ENCODE data around the gene SSX4. TPM values are rescaled to one million over a fixed set of nuclear protein-coding genes. Genes with fewer than 3 reads are reported as not detected.
A peak's percentile ranks its signal among the peaks of the same experiment; 100 is the strongest.
"Not testable (repeated sequence)": the region's sequence is repeated elsewhere in the genome, so short reads cannot be mapped to it uniquely, and the experiment has no call there.

The SSX4 gene, protein sequence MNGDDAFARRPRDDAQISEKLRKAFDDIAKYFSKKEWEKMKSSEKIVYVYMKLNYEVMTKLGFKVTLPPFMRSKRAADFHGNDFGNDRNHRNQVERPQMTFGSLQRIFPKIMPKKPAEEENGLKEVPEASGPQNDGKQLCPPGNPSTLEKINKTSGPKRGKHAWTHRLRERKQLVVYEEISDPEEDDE
- total RNA-seq (1 to 10 TPM; 2.7 to 3.8 TPM), polyA plus RNA-seq (ENCODE audit: insufficient read depth, low read depth, low replicate concordance) (5.3 TPM)
- long read RNA-seq, donor 1, result 0 reads
- long read RNA-seq, donor 2, result 0 reads

DNA sequence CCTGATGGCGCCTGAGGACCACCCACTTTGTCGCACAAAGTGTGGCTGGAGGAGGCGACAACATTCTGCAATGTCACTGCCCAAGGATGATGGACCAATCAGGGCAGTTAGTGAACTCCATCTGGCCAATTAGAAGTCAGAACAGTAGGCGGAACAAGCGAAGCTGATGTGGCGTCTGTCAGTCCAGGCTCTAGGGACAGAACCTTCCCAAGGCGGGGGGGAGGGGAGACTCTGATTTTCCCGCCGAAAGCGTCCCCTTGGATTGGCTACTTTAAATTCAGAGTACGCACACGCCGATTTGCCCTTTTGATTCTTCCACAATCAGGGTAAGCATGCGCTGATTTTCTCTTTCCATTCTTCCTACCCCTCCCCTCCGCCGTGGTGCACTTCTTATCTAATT is at the start of gene SSX4:
SSX4 (plus strand) TSS at position 301 of the 400 bp plus-strand sequence. CDS start 515 bp downstream, outside the sequence.
- no CpG with 5 or more reads among the region's 16 CpGs for WGBS, 2 donors
- H3K9me3 ChIP-seq; intact Hi-C loops (cut with DNase I; ENCODE audit: low total_unique reads); H3K27ac ChIP-seq; H3K4me1 ChIP-seq; H3K36me3 ChIP-seq (ENCODE audit: low read depth, missing control alignments); H3K27me3 ChIP-seq; H3K4me3 ChIP-seq; DNase-seq: not testable (repeated sequence)

DNA sequence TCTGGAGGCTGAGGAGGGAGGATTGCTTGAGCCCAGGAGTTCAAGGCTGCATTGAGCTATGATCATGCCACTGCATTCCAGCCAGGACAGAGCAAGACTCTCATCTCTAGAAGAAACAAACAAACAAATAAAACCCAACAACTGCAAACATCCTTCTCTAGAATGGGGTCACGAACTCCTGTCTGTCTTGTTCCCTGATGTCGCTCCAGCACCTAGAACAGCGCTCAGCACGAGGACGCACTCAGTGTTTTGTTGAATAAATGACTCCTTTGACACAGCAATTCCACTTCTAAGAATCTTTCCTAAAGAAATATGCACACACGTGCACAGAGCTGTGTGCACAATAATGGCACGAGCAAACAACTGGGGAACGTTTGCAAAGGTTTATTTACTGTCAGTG is 37.3 kb upstream of the SSX4 start:
- H3K4me1 ChIP-seq; H3K9me3 ChIP-seq; intact Hi-C loops (cut with DNase I; ENCODE audit: low total_unique reads); H3K4me3 ChIP-seq; DNase-seq; H3K27me3 ChIP-seq; H3K36me3 ChIP-seq (ENCODE audit: low read depth, missing control alignments); H3K27ac ChIP-seq: not testable (repeated sequence)
- WGBS, 2 donors, result 54 to 61% methylated on average over 8 of the region's 8 CpGs

DNA sequence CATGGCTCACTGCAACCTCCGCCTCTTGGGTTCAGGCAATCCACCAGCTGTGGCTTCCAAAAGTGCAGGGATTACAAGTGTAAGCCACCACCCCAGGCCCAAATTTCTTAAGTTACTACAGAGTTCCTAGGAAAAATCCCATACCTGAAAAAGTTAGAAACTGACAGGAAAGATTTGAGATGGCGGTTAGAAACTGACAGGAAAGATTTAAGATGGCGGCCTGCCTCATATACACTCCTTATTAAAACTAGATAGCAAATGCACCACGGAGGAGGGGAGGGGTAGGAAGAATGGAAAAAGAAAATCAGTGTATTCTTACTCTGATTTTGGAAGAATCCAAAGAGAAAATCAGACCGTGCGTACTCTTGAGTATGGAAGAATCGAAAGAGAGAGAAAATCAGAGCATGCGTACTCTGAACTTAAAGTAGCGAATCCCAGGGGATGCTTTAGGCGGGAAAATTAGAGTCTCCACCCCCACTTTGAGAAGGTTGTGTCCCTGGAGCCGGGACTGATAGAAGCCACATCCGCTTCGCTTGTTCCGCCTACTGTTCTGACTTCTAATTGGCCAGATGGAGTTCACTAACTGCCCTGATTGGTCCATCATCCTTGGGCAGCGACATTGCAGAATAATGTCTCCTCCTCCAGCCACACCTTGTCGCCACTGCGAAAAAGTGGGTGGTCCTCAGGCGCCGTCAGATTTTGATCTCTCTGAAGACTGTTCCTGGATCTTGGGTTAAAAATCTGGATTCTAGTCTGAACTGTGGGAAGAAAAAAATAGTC is 26.8 kb upstream of the SSX4 start, which contains the start of gene SSX3:
SSX3 (minus strand) TSS at position 389 of the 780 bp plus-strand sequence. CDS start 1,454 bp downstream, outside the sequence.
- H3K9me3 ChIP-seq; H3K27me3 ChIP-seq; H3K27ac ChIP-seq; H3K36me3 ChIP-seq (ENCODE audit: low read depth, missing control alignments); H3K4me3 ChIP-seq; H3K4me1 ChIP-seq; intact Hi-C loops (cut with DNase I; ENCODE audit: low total_unique reads): not testable (repeated sequence)
- DNase-seq, result peak; percentile 14
- 81 to 84% methylated on average over 15 to 18 of the region's 19 CpGs for WGBS, 2 donors

DNA sequence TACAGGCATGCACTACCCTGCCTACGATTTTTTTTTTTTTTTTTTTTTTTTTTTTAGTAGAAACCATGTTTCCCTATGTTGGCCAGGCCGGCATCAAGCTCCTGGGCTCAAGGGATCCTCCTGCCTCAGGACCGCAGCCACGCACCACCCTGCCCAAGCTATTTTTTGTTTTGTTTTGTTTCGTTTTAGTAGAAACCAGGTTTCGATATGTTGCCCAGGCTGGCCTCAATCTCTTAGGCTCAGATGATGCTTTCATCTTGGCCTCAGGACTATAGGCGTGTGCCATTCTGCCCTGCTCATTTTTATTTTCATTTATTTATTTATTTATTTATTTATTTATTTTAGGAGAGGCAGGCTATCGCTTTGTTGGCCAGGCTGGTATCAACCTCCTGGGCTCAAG is 25.7 kb upstream of the SSX4 start:
- H3K27ac ChIP-seq, result no peak overlapping the region

DNA sequence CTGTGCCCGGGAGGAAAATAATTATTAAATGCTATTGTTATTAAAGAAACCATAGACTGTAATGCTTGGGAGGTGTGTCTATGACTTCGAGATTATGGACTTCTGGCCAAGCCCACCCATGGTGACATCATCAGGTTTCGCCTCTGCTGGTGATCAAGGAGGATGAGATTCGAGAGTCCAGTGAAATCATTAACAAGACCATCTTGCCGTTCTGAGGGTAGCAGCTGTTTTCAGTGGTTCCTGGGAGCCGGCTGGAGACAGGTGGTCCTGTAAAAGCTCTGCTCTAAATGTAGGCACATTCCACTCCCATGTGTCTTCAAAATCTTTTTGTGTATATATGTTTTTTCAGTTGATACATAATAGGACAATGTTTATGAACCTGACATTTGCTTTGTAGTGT is 24.1 kb upstream of the SSX4 start:
- H3K4me1 ChIP-seq; H3K4me3 ChIP-seq; intact Hi-C loops (cut with DNase I; ENCODE audit: low total_unique reads); H3K27ac ChIP-seq; DNase-seq; H3K27me3 ChIP-seq; H3K36me3 ChIP-seq (ENCODE audit: low read depth, missing control alignments); H3K9me3 ChIP-seq: not testable (repeated sequence)
- 59 to 81% methylated on average over 5 of the region's 6 CpGs for WGBS, 2 donors

More for the DNA sequence above, 25.7 kb upstream of the SSX4 start:
- intact Hi-C loops (cut with DNase I; ENCODE audit: low total_unique reads), result no loop called here
- WGBS, 2 donors, result 83 to 88% methylated on average over 4 to 7 of the region's 8 CpGs
- Histone ChIP-seq H3K36me3 (ENCODE audit: low read depth, missing control alignments) (no peaks in the 10 kb centered on the region), H3K4me1 (no peaks in the 10 kb centered on the region), H3K9me3 (no peaks in the 10 kb centered on the region), H3K4me3 (no peak overlapping the region), H3K27me3 (no peaks in the 10 kb centered on the region)
- DNase-seq, result no peak
- TF ChIP-seq, protein P1, sequence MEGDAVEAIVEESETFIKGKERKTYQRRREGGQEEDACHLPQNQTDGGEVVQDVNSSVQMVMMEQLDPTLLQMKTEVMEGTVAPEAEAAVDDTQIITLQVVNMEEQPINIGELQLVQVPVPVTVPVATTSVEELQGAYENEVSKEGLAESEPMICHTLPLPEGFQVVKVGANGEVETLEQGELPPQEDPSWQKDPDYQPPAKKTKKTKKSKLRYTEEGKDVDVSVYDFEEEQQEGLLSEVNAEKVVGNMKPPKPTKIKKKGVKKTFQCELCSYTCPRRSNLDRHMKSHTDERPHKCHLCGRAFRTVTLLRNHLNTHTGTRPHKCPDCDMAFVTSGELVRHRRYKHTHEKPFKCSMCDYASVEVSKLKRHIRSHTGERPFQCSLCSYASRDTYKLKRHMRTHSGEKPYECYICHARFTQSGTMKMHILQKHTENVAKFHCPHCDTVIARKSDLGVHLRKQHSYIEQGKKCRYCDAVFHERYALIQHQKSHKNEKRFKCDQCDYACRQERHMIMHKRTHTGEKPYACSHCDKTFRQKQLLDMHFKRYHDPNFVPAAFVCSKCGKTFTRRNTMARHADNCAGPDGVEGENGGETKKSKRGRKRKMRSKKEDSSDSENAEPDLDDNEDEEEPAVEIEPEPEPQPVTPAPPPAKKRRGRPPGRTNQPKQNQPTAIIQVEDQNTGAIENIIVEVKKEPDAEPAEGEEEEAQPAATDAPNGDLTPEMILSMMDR (IDR thresholded peaks at IDR 0.05), result no peak
- no peak for TF ChIP-seq POLR2A (IDR thresholded peaks at IDR 0.05)

DNA sequence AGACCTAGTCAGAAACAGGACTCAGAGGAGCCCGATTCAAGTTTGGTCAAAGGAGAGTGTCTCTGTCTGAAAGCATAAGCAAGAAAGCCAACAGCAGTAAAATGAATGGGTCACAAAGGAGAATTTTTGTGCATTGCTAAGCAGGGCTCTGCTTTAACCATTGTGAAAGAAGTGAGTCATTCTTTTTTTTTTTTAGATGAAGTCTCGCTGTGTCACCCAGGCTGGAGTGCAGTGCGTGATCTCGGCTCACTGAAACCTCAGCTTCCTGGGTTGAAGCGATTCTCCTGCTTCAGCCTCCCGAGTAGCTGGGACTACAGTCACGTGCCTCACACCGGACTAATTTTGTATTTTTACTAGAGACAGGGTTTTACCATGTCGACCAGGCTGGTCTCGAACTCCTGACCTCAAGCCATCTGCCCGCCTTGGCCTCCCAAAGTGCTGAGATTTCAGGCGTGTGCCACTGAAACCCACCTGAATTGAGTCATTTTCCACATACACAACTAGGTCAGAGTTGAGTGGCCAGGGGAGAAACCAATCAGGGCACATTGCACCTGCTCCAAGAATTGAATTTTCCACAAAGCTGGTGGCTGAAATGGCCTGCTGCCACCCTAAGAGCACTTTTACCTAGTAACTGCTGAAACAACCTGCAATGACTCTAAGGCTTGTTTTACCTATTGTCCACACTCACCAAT is 15.5 kb upstream of the SSX4 start:
- H3K27ac ChIP-seq; H3K36me3 ChIP-seq (ENCODE audit: low read depth, missing control alignments); intact Hi-C loops (cut with DNase I; ENCODE audit: low total_unique reads); H3K4me3 ChIP-seq; H3K9me3 ChIP-seq; DNase-seq; H3K27me3 ChIP-seq; H3K4me1 ChIP-seq: not testable (repeated sequence)
- no CpG with 5 or more reads among the region's 12 CpGs for WGBS, 2 donors

DNA sequence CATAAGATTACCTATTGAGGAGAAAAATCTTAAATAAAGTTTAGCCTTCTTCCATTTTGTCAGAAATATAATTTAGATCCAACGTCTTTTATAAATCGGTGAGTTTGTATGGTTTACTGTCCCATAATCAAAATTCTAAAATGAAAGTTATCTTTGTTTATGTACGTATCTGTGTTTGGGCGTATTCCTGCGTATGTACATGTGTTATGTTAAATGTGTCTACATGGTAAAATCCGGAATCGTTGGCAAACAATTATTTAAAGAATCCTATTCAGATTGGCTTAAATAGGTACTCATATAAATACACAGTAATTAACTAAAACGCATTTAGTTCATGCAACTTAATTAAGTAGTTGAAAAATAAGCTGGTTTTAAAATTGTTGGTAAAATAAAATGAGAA is 12.9 kb upstream of the SSX4 start:
- intact Hi-C loops (cut with DNase I; ENCODE audit: low total_unique reads); H3K4me1 ChIP-seq; H3K27ac ChIP-seq; H3K9me3 ChIP-seq; H3K36me3 ChIP-seq (ENCODE audit: low read depth, missing control alignments); H3K4me3 ChIP-seq; H3K27me3 ChIP-seq; DNase-seq: not testable (repeated sequence)
- no CpG with 5 or more reads among the region's 8 CpGs for WGBS, 2 donors

DNA sequence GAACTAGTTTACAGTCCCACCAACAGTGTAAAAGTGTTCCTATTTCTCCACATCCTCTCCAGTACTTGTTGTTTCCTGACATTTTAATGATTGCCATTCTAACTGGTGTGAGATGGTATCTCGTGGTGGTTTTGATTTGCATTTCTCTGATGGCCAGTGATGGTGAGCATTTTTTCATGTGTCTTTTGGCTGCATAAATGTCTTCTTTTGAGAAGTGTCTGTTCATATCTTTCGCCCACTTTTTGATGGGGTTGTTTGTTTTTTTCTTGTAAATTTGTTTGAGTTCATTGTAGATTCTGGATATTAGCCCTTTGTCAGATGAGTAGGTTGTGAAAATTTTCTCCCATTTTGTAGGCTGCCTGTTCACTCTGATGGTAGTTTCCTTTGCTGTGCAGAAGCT is 13.6 kb downstream of the SSX4 start:
- intact Hi-C loops (cut with DNase I; ENCODE audit: low total_unique reads); H3K9me3 ChIP-seq: not testable (repeated sequence)
- 83 to 88% methylated on average over 2 of the region's 2 CpGs for WGBS, 2 donors

DNA sequence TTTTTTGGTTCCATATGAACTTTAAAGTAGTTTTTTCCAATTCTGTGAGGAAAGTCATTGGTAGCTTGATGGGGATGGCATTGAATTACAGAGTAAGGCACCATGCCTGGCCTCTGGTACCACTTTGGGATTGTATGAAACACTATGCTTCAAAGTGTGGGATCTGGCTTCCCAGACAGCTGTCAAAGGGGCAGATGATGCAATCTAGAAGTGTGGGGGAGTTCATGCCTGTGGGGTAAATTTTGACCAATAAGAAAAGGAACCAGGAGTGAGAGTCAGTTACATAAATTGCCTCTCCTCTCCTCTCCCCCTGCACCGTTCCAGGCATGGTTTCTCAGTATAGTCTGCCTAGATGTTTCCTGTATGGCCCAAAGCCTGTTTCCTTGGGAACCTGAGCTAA is 14.5 kb downstream of the SSX4 start:
- H3K9me3 ChIP-seq; H3K36me3 ChIP-seq (ENCODE audit: low read depth, missing control alignments); intact Hi-C loops (cut with DNase I; ENCODE audit: low total_unique reads); H3K27ac ChIP-seq; H3K4me1 ChIP-seq; H3K4me3 ChIP-seq; DNase-seq; H3K27me3 ChIP-seq: not testable (repeated sequence)
- WGBS, 2 donors, result 43 to 64% methylated on average over 1 of the region's 1 CpG

More for the DNA sequence above, 13.6 kb downstream of the SSX4 start:
- not testable (repeated sequence) for H3K27ac ChIP-seq; H3K4me3 ChIP-seq; H3K27me3 ChIP-seq; H3K36me3 ChIP-seq (ENCODE audit: low read depth, missing control alignments); DNase-seq; H3K4me1 ChIP-seq

DNA sequence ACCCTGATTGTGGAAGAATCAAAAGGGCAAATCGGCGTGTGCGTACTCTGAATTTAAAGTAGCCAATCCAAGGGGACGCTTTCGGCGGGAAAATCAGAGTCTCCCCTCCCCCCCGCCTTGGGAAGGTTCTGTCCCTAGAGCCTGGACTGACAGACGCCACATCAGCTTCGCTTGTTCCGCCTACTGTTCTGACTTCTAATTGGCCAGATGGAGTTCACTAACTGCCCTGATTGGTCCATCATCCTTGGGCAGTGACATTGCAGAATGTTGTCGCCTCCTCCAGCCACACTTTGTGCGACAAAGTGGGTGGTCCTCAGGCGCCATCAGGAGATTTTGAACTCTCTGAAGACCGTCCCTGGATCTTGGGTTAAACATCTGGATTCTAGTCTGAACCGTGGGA is 28.5 kb downstream of the SSX4 start, which contains the start of gene SSX4B:
SSX4B (minus strand) TSS at position 101 of the 400 bp plus-strand sequence. CDS start 588 bp downstream, outside the sequence.
- H3K4me3 ChIP-seq; intact Hi-C loops (cut with DNase I; ENCODE audit: low total_unique reads); H3K4me1 ChIP-seq; H3K27ac ChIP-seq; H3K27me3 ChIP-seq; H3K9me3 ChIP-seq; DNase-seq; H3K36me3 ChIP-seq (ENCODE audit: low read depth, missing control alignments): not testable (repeated sequence)
- WGBS, 2 donors, result no CpG with 5 or more reads among the region's 15 CpGs
